OCI-LY7 (cell line): ENCODE results near the gene STOX2. TPM values are rescaled to one million over a fixed set of nuclear protein-coding genes. Genes with fewer than 3 reads are reported as not detected.

Source experiments
- BruUV-seq: library from RNA; stranded (reverse); fragments of 400-500 nt; replicated peaks from 2 replicates; lab custom pipeline; 2021; lab: Mats Ljungman, UMichigan
- CTCF ChIA-PET: fragments of 300-600 bp; sonication (Branson Sonifier 250); formaldehyde crosslinking; loops from one replicate; lab custom pipeline; 2022; ENCODE audit warnings: antibody characterized with exemption; ENCODE audit not compliant: unreplicated experiment; lab: Charles Lee
- POLR2A ChIA-PET: fragments of 300-600 bp; sonication (Branson Sonifier 250); formaldehyde crosslinking; loops from one replicate; lab custom pipeline; 2022; ENCODE audit warnings: antibody characterized with exemption; lab: Charles Lee
- DNase-seq: peaks from one replicate; pipeline ENCODE4 v3.0.0-alpha.2; 2015; ENCODE audit warnings: low spot score
- H2AFZ ChIP-seq: fragments of 200-600 bp; sonication (generic), shearing (Covaris generic); 2 replicates; pipeline ENCODE4 v1.6.1; 2014; ENCODE audit warnings: mild to moderate bottlenecking, antibody characterized with exemption, low read length, moderate library complexity
- H3K27ac ChIP-seq: fragments of 200-600 bp; sonication (generic); 2 replicates; pipeline ENCODE4 v1.5.1; 2014; ENCODE audit warnings: mixed run types, low read depth, mild to moderate bottlenecking, moderate library complexity, low read length, inconsistent platforms; ENCODE audit not compliant: poor library complexity, severe bottlenecking
- H3K36me3 ChIP-seq: fragments of 200-600 bp; sonication (generic); 2 replicates; pipeline ENCODE4 v1.6.1; 2014; ENCODE audit warnings: mild to moderate bottlenecking, antibody characterized with exemption, low read length, moderate library complexity, mixed read lengths; ENCODE audit not compliant: insufficient read depth
- H3K4me1 ChIP-seq: fragments of 200-600 bp; sonication (generic); 2 replicates; pipeline ENCODE4 v1.5.1; 2014; ENCODE audit warnings: mild to moderate bottlenecking, low read length; ENCODE audit not compliant: insufficient read depth, poor library complexity, severe bottlenecking
- H3K4me2 ChIP-seq: fragments of 200-600 bp; sonication (generic); 2 replicates; pipeline ENCODE4 v1.6.1; 2014; ENCODE audit warnings: mild to moderate bottlenecking, low read length
- H3K4me3 ChIP-seq: fragments of 200-600 bp; sonication (generic); 2 replicates; pipeline ENCODE4 v1.5.1; 2014; ENCODE audit warnings: mild to moderate bottlenecking, low read depth, low read length; ENCODE audit not compliant: poor library complexity, severe bottlenecking
- H3K79me2 ChIP-seq: fragments of 200-600 bp; sonication (generic); 2 replicates; pipeline ENCODE4 v1.6.1; 2016; ENCODE audit warnings: low read depth, mild to moderate bottlenecking, low read length, moderate library complexity, mixed read lengths; ENCODE audit not compliant: insufficient read depth
- H3K9me2 ChIP-seq: fragments of 200-600 bp; sonication (generic); 2 replicates; pipeline ENCODE4 v1.6.1; 2016; ENCODE audit warnings: mild to moderate bottlenecking, low read length, mixed read lengths; ENCODE audit not compliant: insufficient read depth
- H3K9me3 ChIP-seq: fragments of 200-600 bp; sonication (generic); 2 replicates; pipeline ENCODE4 v1.6.1; 2014; ENCODE audit warnings: mild to moderate bottlenecking, mixed run types, low read length, mixed read lengths
- H4K20me1 ChIP-seq: fragments of 200-600 bp; sonication (generic); 2 replicates; pipeline ENCODE4 v1.6.1; 2014; ENCODE audit warnings: mild to moderate bottlenecking, antibody characterized with exemption, low read length, moderate library complexity, mixed read lengths; ENCODE audit not compliant: insufficient read depth
- EZH2phosphoT487 ChIP-seq: fragments of 200-600 bp; sonication (generic); IDR thresholded peaks from 2 replicates; pipeline ENCODE4 v1.6.1; 2018; ENCODE audit warnings: low read depth, borderline replicate concordance, mild to moderate bottlenecking, mixed run types, antibody characterized with exemption, low read length, moderate library complexity, mixed read lengths
- intact Hi-C: fragments of 100-400 bp; cut with micrococcal nuclease; formaldehyde crosslinking; loops from one replicate; pipeline ENCODE4 v1.10.0; 2022; ENCODE audit not compliant: unreplicated experiment
- total RNA-seq, 2 experiments: library from RNA; depleted of rRNA in 1 of 2; stranded (reverse); fragments of >200 nt in 1 of 2; shearing (Covaris generic) in 1 of 2; gene quantifications; 2 replicates each; pipeline ENCODE4 v1.2.3, GENCODE V29; 2014 to 2022
- TF ChIP-seq, protein P1 (sequence below): fragments of 200-600 bp; sonication (generic); conservative IDR thresholded peaks from 2 replicates; pipeline ENCODE4 v1.5.1; 2014; ENCODE audit warnings: mild to moderate bottlenecking, antibody characterized with exemption, low read length, moderate library complexity, mixed read lengths

The STOX2 gene
- total RNA-seq, 2 experiments from 2014 or later: 0.38 TPM; not detected in 1

DNA sequence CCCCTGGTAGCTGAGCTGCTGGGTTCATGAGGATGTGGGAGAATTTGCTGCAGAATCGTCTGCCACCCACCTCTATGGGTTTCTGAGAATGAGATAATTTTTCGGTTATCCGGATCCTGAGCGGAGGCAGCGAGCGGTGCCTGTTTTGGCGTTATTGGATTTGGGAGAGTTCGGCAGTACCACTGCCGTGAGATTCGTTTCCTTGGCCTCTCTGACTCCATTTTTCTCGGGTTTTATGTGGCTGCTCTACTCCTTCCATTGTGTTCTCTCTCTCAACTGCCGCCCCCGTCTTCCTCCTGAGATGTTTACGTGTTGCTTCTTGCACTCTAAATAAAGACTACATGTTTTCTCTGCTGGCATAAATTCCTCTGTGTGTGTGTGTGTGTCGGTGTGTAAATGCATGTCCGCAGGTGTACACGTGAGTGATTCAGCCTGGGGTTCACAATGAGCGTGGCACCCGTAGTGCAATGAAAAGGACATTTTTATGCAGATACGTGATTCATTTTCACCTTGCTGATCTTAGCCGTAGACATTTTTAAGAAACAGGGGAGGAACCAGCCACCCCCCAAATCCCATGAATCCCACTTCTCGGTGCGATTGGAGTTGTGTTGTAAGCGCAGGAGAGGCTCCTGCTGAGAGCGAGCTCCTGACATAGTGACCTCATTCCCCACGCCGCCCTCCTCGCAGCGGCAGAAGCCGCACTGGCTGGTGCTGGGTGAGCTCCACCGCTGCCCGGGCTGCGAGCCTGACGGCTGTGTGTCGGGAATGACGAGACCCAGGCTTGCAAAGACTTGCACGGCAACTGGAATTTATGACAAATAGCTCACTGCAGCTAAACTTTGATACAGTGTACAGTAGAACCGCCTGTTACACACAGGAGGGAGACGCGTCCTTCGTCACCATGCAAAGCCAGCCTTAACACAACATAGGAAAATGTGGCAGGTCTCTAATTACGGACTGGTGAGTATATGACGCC, 82.2 kb downstream of the STOX2 start:
- Histone ChIP-seq H4K20me1 (no peaks in the 10 kb centered on the region), H3K9me3 (no peaks in the 10 kb centered on the region), H3K36me3 (no peaks in the 10 kb centered on the region), H3K79me2 (no peaks in the 10 kb centered on the region), H3K4me3 (no peak overlapping the region), H3K27ac (no peak overlapping the region), H2AFZ (no peak overlapping the region), H3K4me2 (no peak overlapping the region), H3K4me1 (no peaks in the 10 kb centered on the region), H3K9me2 (no peaks in the 10 kb centered on the region)
- POLR2A ChIA-PET: no interaction called here
- intact Hi-C loops: no loop called here
- CTCF ChIA-PET: no interaction called here
- DNase-seq: no peak
- no TSS peak for BruUV-seq
- TF ChIP-seq, protein P1, sequence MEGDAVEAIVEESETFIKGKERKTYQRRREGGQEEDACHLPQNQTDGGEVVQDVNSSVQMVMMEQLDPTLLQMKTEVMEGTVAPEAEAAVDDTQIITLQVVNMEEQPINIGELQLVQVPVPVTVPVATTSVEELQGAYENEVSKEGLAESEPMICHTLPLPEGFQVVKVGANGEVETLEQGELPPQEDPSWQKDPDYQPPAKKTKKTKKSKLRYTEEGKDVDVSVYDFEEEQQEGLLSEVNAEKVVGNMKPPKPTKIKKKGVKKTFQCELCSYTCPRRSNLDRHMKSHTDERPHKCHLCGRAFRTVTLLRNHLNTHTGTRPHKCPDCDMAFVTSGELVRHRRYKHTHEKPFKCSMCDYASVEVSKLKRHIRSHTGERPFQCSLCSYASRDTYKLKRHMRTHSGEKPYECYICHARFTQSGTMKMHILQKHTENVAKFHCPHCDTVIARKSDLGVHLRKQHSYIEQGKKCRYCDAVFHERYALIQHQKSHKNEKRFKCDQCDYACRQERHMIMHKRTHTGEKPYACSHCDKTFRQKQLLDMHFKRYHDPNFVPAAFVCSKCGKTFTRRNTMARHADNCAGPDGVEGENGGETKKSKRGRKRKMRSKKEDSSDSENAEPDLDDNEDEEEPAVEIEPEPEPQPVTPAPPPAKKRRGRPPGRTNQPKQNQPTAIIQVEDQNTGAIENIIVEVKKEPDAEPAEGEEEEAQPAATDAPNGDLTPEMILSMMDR: no peak

- H3K9me3 ChIP-seq: no peaks in the 10 kb centered on the region
- H2AFZ ChIP-seq: no peak overlapping the region
- ChIA-PET CTCF (no interaction called here), POLR2A (interaction anchor here (0.7 kb wide), 1 partner anchor 26 kb away, joined by 3 read pairs; no protein-coding TSS in a partner anchor)
- H3K27ac ChIP-seq: no peak overlapping the region
- H3K79me2 ChIP-seq: no peaks in the 10 kb centered on the region
- no peaks in the 10 kb centered on the region for H3K36me3 ChIP-seq
- BruUV-seq: no TSS peak
- intact Hi-C loops: no loop called here
- no peak overlapping the region for H3K4me3 ChIP-seq
- TF ChIP-seq, protein P1: no peak
- no peak for TF ChIP-seq EZH2phosphoT487
- H3K9me2 ChIP-seq: no peaks in the 10 kb centered on the region
- no peaks in the 10 kb centered on the region for H3K4me1 ChIP-seq
- no peaks in the 10 kb centered on the region for H4K20me1 ChIP-seq
- no peak overlapping the region for H3K4me2 ChIP-seq
- no peak for DNase-seq
These were observed 82.9 kb downstream of the STOX2 start for GRCh38 chr4:183987987-183988392.

- TF ChIP-seq, protein P1: no peak
- TF ChIP-seq EZH2phosphoT487: no peak
- no peaks in the 10 kb centered on the region for H3K4me1 ChIP-seq
- no peak overlapping the region for H3K4me2 ChIP-seq
- intact Hi-C loops: no loop called here
- H3K79me2 ChIP-seq: no peaks in the 10 kb centered on the region
- no peak for DNase-seq
- no peak overlapping the region for H3K27ac ChIP-seq
- H3K9me3 ChIP-seq: no peaks in the 10 kb centered on the region
- H3K36me3 ChIP-seq: no peaks in the 10 kb centered on the region
- ChIA-PET CTCF (no interaction called here), POLR2A (interaction anchor here (0.8 kb wide), 1 partner anchor 25 kb away, joined by 3 read pairs; no protein-coding TSS in a partner anchor)
- H4K20me1 ChIP-seq: no peaks in the 10 kb centered on the region
- no peaks in the 10 kb centered on the region for H3K9me2 ChIP-seq
- no peak overlapping the region for H2AFZ ChIP-seq
- H3K4me3 ChIP-seq: no peak overlapping the region
- BruUV-seq: no TSS peak
These were observed 83.8 kb downstream of the STOX2 start for GRCh38 chr4:183988874-183989273.
